Adrenal gland (tissue), 5 donors: ENCODE data around the gene MTF1.
"Not testable (repeated sequence)": the region's sequence is repeated elsewhere in the genome, so short reads cannot be mapped to it uniquely, and the experiment has no call there.

Experiments
- CTCF ChIP-seq, 6 experiments: fragments of 450-650 bp in 4 of 6; fragments of 200-600 bp in 2 of 6; sonication (generic) in 1 of 6; IDR thresholded peaks; 1 replicate in 5 of 6; 2 replicates in 1 of 6; pipeline versions ENCODE4 v1.5.1 to v1.8.0; 2016 to 2021; ENCODE audit warnings: antibody characterized with exemption in 6 of 6, mild to moderate bottlenecking in 2 of 6, moderate library complexity in 1 of 6
- POLR2A ChIP-seq, 2 donors: fragments of 450-650 bp; IDR thresholded peaks; one replicate each; pipeline ENCODE4 v1.6.1; 2017; ENCODE audit warnings: antibody characterized with exemption in 2 of 2, mild to moderate bottlenecking in 2 of 2, moderate library complexity in 1 of 2
- donor health status: DM: no; HTN: no; CAD: no.

GRCh38 chr1:37908531-37908930, 49.1 kb upstream of the MTF1 start:
- not testable (repeated sequence) for TF ChIP-seq CTCF, POLR2A (IDR thresholded peaks at IDR 0.05)
